ENCODE results near the gene DYNC1H1. TPM values are rescaled to one million over a fixed set of nuclear protein-coding genes. Genes with fewer than 3 reads are reported as not detected.

The DYNC1H1 gene
- total and polyA plus RNA-seq, 2 donors (not counting 1 experiment from before 2014, with no cell fraction given) = 128 to 677 TPM

GRCh38 chr14:101953151-101953550 lies 11.2 kb upstream of the DYNC1H1 start:
- H3K79me2 ChIP-seq (ENCODE audit: control insufficient read depth, insufficient read depth, low read length) = peaks cover 11% of the 10 kb centered on the region
- H3K4me2 ChIP-seq (ENCODE audit: extremely low read depth, insufficient read depth, low read length) = no peak overlapping the region
- TF ChIP-seq CTCF (conservative IDR thresholded peaks at IDR 0.05 in 1 of 2, IDR thresholded peaks at IDR 0.05 in 1 of 2; ENCODE audit: low read depth in 1 of 2, low read length in 2 of 2) (no peak), EZH2 (IDR thresholded peaks at IDR 0.05; ENCODE audit: low read length, missing control alignments) (no peak)
- no peaks in the 10 kb centered on the region for H4K20me1 ChIP-seq (ENCODE audit: control insufficient read depth, extremely low read depth, insufficient read depth, low read length)
- DNase-seq (ENCODE audit: low read depth in 2 of 2) = no peak
- no peaks in the 10 kb centered on the region for H3K9me3 ChIP-seq (ENCODE audit: control insufficient read depth, insufficient read depth, low read depth, low read length)
- no peak overlapping the region for H3K4me3 ChIP-seq (replicated peaks in 1 of 4; ENCODE audit: control extremely low read depth in 1 of 4, insufficient read depth in 1 of 4, low read depth in 3 of 4, low read length in 4 of 4)
- H2AFZ ChIP-seq (ENCODE audit: low read length) = no peak overlapping the region
- no peaks in the 10 kb centered on the region for H3K27me3 ChIP-seq (ENCODE audit: control insufficient read depth, insufficient read depth, low read length)
- H3K27ac ChIP-seq (ENCODE audit: insufficient read depth, low read length) = no peak overlapping the region
- peaks cover 9% of the 10 kb centered on the region for H3K4me1 ChIP-seq (ENCODE audit: control insufficient read depth, extremely low read depth, insufficient read depth, low read length)
- H3K9ac ChIP-seq (ENCODE audit: insufficient read depth, low read length) = no peak overlapping the region
- H3K36me3 ChIP-seq (ENCODE audit: control insufficient read depth, insufficient read depth, low read length) = no peaks in the 10 kb centered on the region

GRCh38 chr14:101954501-101954900 lies 9.9 kb upstream of the DYNC1H1 start:
- no peak for DNase-seq (ENCODE audit: low read depth in 2 of 2)
- no peaks in the 10 kb centered on the region for H4K20me1 ChIP-seq (ENCODE audit: control insufficient read depth, extremely low read depth, insufficient read depth, low read length)
- no peak overlapping the region for H3K27ac ChIP-seq (ENCODE audit: insufficient read depth, low read length)
- H3K4me1 ChIP-seq (ENCODE audit: control insufficient read depth, extremely low read depth, insufficient read depth, low read length) = no peaks in the 10 kb centered on the region
- TF ChIP-seq CTCF (conservative IDR thresholded peaks at IDR 0.05 in 1 of 2, IDR thresholded peaks at IDR 0.05 in 1 of 2; ENCODE audit: low read depth in 1 of 2, low read length in 2 of 2) (no peak), EZH2 (IDR thresholded peaks at IDR 0.05; ENCODE audit: low read length, missing control alignments) (no peak)
- H3K9me3 ChIP-seq (ENCODE audit: control insufficient read depth, insufficient read depth, low read depth, low read length) = no peaks in the 10 kb centered on the region
- no peak overlapping the region for H2AFZ ChIP-seq (ENCODE audit: low read length)
- H3K79me2 ChIP-seq (ENCODE audit: control insufficient read depth, insufficient read depth, low read length) = peaks cover under 1% of the 10 kb centered on the region
- H3K36me3 ChIP-seq (ENCODE audit: control insufficient read depth, insufficient read depth, low read length) = no peaks in the 10 kb centered on the region
- H3K4me3 ChIP-seq (replicated peaks in 1 of 4; ENCODE audit: control extremely low read depth in 1 of 4, insufficient read depth in 1 of 4, low read depth in 3 of 4, low read length in 4 of 4) = no peak overlapping the region
- no peak overlapping the region for H3K4me2 ChIP-seq (ENCODE audit: extremely low read depth, insufficient read depth, low read length)
- H3K27me3 ChIP-seq (ENCODE audit: control insufficient read depth, insufficient read depth, low read length) = no peaks in the 10 kb centered on the region
- H3K9ac ChIP-seq (ENCODE audit: insufficient read depth, low read length) = no peak overlapping the region

GRCh38 chr14:101955695-101956161 lies 8.6 kb upstream of the DYNC1H1 start:
- H3K36me3 ChIP-seq (ENCODE audit: control insufficient read depth, insufficient read depth, low read length) = no peaks in the 10 kb centered on the region
- H3K27me3 ChIP-seq (ENCODE audit: control insufficient read depth, insufficient read depth, low read length) = no peaks in the 10 kb centered on the region
- no peak overlapping the region for H2AFZ ChIP-seq (ENCODE audit: low read length)
- H3K4me3 ChIP-seq (replicated peaks in 1 of 4; ENCODE audit: control extremely low read depth in 1 of 4, insufficient read depth in 1 of 4, low read depth in 3 of 4, low read length in 4 of 4) = no peak overlapping the region
- no peak overlapping the region for H3K4me2 ChIP-seq (ENCODE audit: extremely low read depth, insufficient read depth, low read length)
- no peaks in the 10 kb centered on the region for H3K9me3 ChIP-seq (ENCODE audit: control insufficient read depth, insufficient read depth, low read depth, low read length)
- peaks cover 2% of the 10 kb centered on the region for H3K4me1 ChIP-seq (ENCODE audit: control insufficient read depth, extremely low read depth, insufficient read depth, low read length)
- no peak for DNase-seq (ENCODE audit: low read depth in 2 of 2)
- H3K9ac ChIP-seq (ENCODE audit: insufficient read depth, low read length) = no peak overlapping the region
- no peak for TF ChIP-seq EZH2 (IDR thresholded peaks at IDR 0.05; ENCODE audit: low read length, missing control alignments)
- TF ChIP-seq CTCF (conservative IDR thresholded peaks at IDR 0.05 in 1 of 2, IDR thresholded peaks at IDR 0.05 in 1 of 2; ENCODE audit: low read depth in 1 of 2, low read length in 2 of 2) = no peak
- no peaks in the 10 kb centered on the region for H3K79me2 ChIP-seq (ENCODE audit: control insufficient read depth, insufficient read depth, low read length)
- H3K27ac ChIP-seq (ENCODE audit: insufficient read depth, low read length) = no peak overlapping the region
- no peaks in the 10 kb centered on the region for H4K20me1 ChIP-seq (ENCODE audit: control insufficient read depth, extremely low read depth, insufficient read depth, low read length)

All from fibroblast of lung (primary cell).